Right hindlimb (tissue), 1 donor: ENCODE measurements around the gene COL5A1.

Experiments
- DNase-seq: peaks from one replicate; pipeline ENCODE4 v3.0.0-alpha.2; 2018

COL5A1 gene

GRCh38 chr9:134607971-134608370 lies 33.6 kb upstream of the COL5A1 start:
- peak; percentile 9 for DNase-seq

- DNase-seq, result peak; percentile 7
Observed at GRCh38 chr9:134611046-134611445, 30.6 kb upstream of the COL5A1 start.

- no peak for DNase-seq
Observed at GRCh38 chr9:134612309-134612708, 29.3 kb upstream of the COL5A1 start.

GRCh38 chr9:134612715-134613114 lies 28.9 kb upstream of the COL5A1 start:
- no peak for DNase-seq

- DNase-seq, result no peak
Observed at GRCh38 chr9:134614256-134614655, 27.3 kb upstream of the COL5A1 start.

- DNase-seq, result peak; percentile 11
Observed at GRCh38 chr9:134616341-134616740, 25.3 kb upstream of the COL5A1 start.

GRCh38 chr9:134617246-134617645 lies 24.4 kb upstream of the COL5A1 start:
- DNase-seq, result peak; percentile 11

GRCh38 chr9:134617836-134618162 lies 23.8 kb upstream of the COL5A1 start:
- DNase-seq, result no peak

- DNase-seq, result peak; percentile 83
Observed at GRCh38 chr9:134618163-134618832, 23.3 kb upstream of the COL5A1 start.

- DNase-seq, result peak; percentile 16
Observed at GRCh38 chr9:134618833-134619447, 22.7 kb upstream of the COL5A1 start.

- peak; percentile 10 for DNase-seq
Observed at GRCh38 chr9:134619448-134619982, 22.1 kb upstream of the COL5A1 start.

- DNase-seq, result peak; percentile 45
Observed at GRCh38 chr9:134619983-134620661, 21.5 kb upstream of the COL5A1 start.

- peak; percentile 20 for DNase-seq
Observed at GRCh38 chr9:134620751-134621557, 20.6 kb upstream of the COL5A1 start.

- DNase-seq, result peak; percentile 17
Observed at GRCh38 chr9:134621558-134622110, 20.0 kb upstream of the COL5A1 start.

- DNase-seq, result no peak
Observed at GRCh38 chr9:134622896-134623257, 18.7 kb upstream of the COL5A1 start.

GRCh38 chr9:134623258-134624066 lies 18.1 kb upstream of the COL5A1 start:
- peak; percentile 86 for DNase-seq

GRCh38 chr9:134624137-134624591 lies 17.4 kb upstream of the COL5A1 start:
- DNase-seq, result peak; percentile 15

- DNase-seq, result peak; percentile 15
Observed at GRCh38 chr9:134624621-134625181, 16.9 kb upstream of the COL5A1 start.

GRCh38 chr9:134625361-134626068 lies 16.1 kb upstream of the COL5A1 start:
- DNase-seq, result peak; percentile 12

- no peak for DNase-seq
Observed at GRCh38 chr9:134626069-134626423, 15.6 kb upstream of the COL5A1 start.
